PFSK-1 (cell line): ENCODE data around the gene CCDC9B.

Source experiments
- FOXP2 ChIP-seq: optimal IDR thresholded peaks from 2 replicates; pipeline ENCODE3; 2011; ENCODE audit warnings: borderline replicate concordance, control low read depth, inconsistent platforms; ENCODE audit not compliant: insufficient read depth; ENCODE audit errors: extremely low read length, extremely low read depth
- POLR2AphosphoS5 ChIP-seq: IDR thresholded peaks from 2 replicates; pipeline ENCODE4 v1.6.1; 2012; ENCODE audit warnings: low read depth, mild to moderate bottlenecking, control low read depth, low read length, moderate library complexity
- REST ChIP-seq, 2 experiments: IDR thresholded peaks; 2 replicates each; pipeline versions ENCODE4 v1.6.1 to v1.8.0; 2011 to 2012; ENCODE audit warnings: low read depth in 2 of 2, low read length in 2 of 2, control low read depth in 1 of 2, inconsistent platforms in 1 of 2, mild to moderate bottlenecking in 1 of 2, moderate library complexity in 1 of 2; ENCODE audit not compliant: insufficient read depth in 1 of 2
- SIN3A ChIP-seq: IDR thresholded peaks from 2 replicates; pipeline ENCODE4 v1.6.1; 2012; ENCODE audit warnings: mild to moderate bottlenecking, low read length, moderate library complexity, borderline replicate concordance; ENCODE audit not compliant: insufficient read depth
- TAF1 ChIP-seq: IDR thresholded peaks from 2 replicates; pipeline ENCODE4 v1.6.1; 2012; ENCODE audit warnings: low read length, control low read depth, borderline replicate concordance; ENCODE audit not compliant: insufficient read depth

The CCDC9B gene

GRCh38 chr15:40343512-40343911 lies 2.8 kb upstream of the CCDC9B start:
- TF ChIP-seq TAF1, result no peak
- TF ChIP-seq REST (IDR thresholded peaks at IDR 0.05; ENCODE audit: insufficient read depth in 1 of 2, low read depth in 2 of 2, low read length in 2 of 2), result 0 out of 4 replicates have a peak, but pooled peaks of 1 of the 2 experiments have one; percentile 19
- no peak; the same call in 1 of the 2 replicates for TF ChIP-seq POLR2AphosphoS5

DNA sequence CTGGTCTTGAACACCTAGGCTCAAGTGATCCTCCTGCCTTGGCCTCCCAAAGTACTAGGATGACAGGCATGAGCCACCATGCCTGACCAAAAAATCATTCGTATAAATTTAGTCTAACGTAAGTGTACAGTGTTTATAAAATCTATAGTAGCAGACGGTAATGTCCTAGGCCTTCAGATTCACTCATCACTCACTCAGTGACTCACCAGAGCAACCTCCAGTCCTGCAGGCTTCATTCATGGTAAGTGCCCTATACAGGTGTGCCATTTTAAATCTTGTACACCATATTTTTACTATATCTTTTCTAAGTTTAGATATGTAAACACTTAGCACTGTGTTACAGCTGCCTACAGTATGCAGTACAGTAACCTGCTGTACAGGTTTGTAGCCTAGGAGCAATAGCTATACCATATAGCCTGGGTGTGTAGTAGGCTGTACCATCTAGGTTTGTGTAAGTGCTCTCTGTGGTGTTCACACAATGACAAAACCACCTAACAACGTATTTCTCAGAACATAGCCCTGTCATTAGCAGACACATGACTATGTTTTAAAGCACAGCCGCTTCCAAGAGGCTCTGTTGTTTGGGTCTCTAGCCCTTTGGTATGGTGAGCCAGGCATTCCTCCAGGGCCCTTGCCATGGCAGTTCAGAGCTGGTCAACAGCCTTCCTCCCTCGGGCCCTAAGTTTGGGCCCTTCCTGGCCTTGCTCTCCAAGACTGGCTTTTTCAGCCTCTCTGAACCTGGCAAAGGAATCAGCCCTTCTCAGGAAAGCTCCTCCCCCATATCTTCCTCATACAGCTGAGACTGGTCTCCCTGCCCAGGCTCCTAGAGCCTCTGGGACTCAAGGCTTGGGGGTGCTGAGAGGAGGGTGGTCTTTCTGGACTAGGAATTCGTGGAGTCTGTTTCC lies 1.9 kb upstream of the CCDC9B start:
- TF ChIP-seq REST (IDR thresholded peaks at IDR 0.05; ENCODE audit: insufficient read depth in 1 of 2, low read depth in 2 of 2, low read length in 2 of 2) (no peak), SIN3A (no peak), TAF1 (no peak), FOXP2 (no peak), POLR2AphosphoS5 (no peak)

DNA sequence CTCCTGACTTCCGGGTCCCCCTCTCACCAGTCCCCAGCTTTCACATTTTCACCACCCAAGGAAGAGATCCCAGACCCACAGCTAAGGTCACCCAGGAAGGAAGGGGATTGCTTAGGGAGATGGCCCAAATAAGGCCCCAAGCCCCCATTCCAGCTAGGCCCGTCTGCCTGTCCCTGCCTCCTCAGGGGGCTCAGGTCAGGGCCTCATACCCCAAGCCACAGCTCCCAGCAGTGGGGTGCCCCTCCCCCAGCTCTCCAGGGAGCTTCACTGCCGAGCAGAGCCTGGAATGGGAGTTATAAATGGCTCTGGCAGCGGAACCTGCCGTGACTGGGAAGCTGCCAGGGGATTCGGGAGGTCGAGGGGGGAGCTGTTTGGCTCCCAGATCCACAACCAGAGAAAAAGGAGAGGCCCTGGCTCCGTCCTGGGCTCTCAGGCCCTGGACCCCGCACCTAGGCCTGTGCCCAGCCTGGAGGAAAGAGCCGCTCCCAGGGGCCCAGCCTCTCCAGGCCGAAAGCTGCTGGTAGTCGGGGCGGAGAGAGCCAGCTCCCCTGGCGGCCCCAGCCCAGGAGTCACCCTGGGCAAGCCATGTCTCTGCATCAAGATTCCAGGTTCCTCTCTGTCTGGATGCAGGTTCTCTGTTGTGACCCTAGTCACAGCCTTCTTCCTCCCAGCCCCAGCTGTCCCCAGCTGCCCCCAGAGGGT lies 550 bp downstream of the CCDC9B start:
- TF ChIP-seq POLR2AphosphoS5 (no peak), TAF1 (no peak), FOXP2 (no peak), SIN3A (no peak), REST (IDR thresholded peaks at IDR 0.05; ENCODE audit: insufficient read depth in 1 of 2, low read depth in 2 of 2, low read length in 2 of 2) (no peak)

- no peak for TF ChIP-seq SIN3A
- no peak for TF ChIP-seq REST (IDR thresholded peaks at IDR 0.05; ENCODE audit: insufficient read depth in 1 of 2, low read depth in 2 of 2, low read length in 2 of 2)
- TF ChIP-seq FOXP2, result no peak
- TF ChIP-seq POLR2AphosphoS5, result no peak
- no peak for TF ChIP-seq TAF1
Measured at GRCh38 chr15:40339621-40339945, 1.2 kb downstream of the CCDC9B start.
